Measurements from ENCODE around the gene MCOLN1.

The MCOLN1 gene

GRCh38 chr19:7524992-7525739 is 2.7 kb downstream of the MCOLN1 start (continued):
- no peak for TF ChIP-seq POU6F1 (CRISPR knock-in tag; IDR thresholded peaks at IDR 0.05; ENCODE audit: borderline replicate concordance, low read depth)
- no peak for TF ChIP-seq SNAI2 (CRISPR knock-in tag; IDR thresholded peaks at IDR 0.05)
- no peak for TF ChIP-seq ZNF70 (CRISPR knock-in tag; IDR thresholded peaks at IDR 0.05)
- TF ChIP-seq TOX (CRISPR knock-in tag; IDR thresholded peaks at IDR 0.05; ENCODE audit: borderline replicate concordance), result no peak
- TF ChIP-seq ZNF8 (CRISPR knock-in tag; IDR thresholded peaks at IDR 0.05), result no peak

- TF ChIP-seq ZFP30 (CRISPR knock-in tag; IDR thresholded peaks at IDR 0.05) (no peak), BACH2 (CRISPR knock-in tag; IDR thresholded peaks at IDR 0.05; ENCODE audit: borderline replicate concordance) (no peak), RARB (CRISPR knock-in tag; IDR thresholded peaks at IDR 0.05) (no peak), ESRRG (CRISPR knock-in tag; IDR thresholded peaks at IDR 0.05) (no peak), SNAI2 (CRISPR knock-in tag; IDR thresholded peaks at IDR 0.05) (no peak), ZNF565 (CRISPR knock-in tag; conservative IDR thresholded peaks at IDR 0.05; ENCODE audit: low read depth) (no peak)
- no peak for ATAC-seq
Measured at GRCh38 chr19:7526059-7526929, 3.9 kb downstream of the MCOLN1 start.

- TF ChIP-seq ZNF565 (CRISPR knock-in tag; conservative IDR thresholded peaks at IDR 0.05; ENCODE audit: low read depth) (no peak), ZFP30 (CRISPR knock-in tag; IDR thresholded peaks at IDR 0.05) (no peak), TCF4 (CRISPR knock-in tag; IDR thresholded peaks at IDR 0.05; ENCODE audit: borderline replicate concordance) (no peak), POU6F1 (CRISPR knock-in tag; IDR thresholded peaks at IDR 0.05; ENCODE audit: borderline replicate concordance, low read depth) (no peak), SNAI2 (CRISPR knock-in tag; IDR thresholded peaks at IDR 0.05) (no peak)
- no peak for ATAC-seq
Measured at GRCh38 chr19:7527516-7528191, 5.2 kb downstream of the MCOLN1 start.

- TF ChIP-seq RARB (CRISPR knock-in tag; IDR thresholded peaks at IDR 0.05), result no peak
- no peak for TF ChIP-seq CSDC2 (CRISPR knock-in tag; IDR thresholded peaks at IDR 0.05)
- no peak for TF ChIP-seq SNAI2 (CRISPR knock-in tag; IDR thresholded peaks at IDR 0.05)
- TF ChIP-seq CSRNP3 (CRISPR knock-in tag; IDR thresholded peaks at IDR 0.05), result no peak
- TF ChIP-seq PPARA (CRISPR knock-in tag; IDR thresholded peaks at IDR 0.05; ENCODE audit: borderline replicate concordance), result no peak
- no peak for TF ChIP-seq CREB5 (CRISPR knock-in tag; IDR thresholded peaks at IDR 0.05; ENCODE audit: low read depth)
- TF ChIP-seq OSR1 (CRISPR knock-in tag; IDR thresholded peaks at IDR 0.05), result no peak
- no peak for TF ChIP-seq TOX (CRISPR knock-in tag; IDR thresholded peaks at IDR 0.05; ENCODE audit: borderline replicate concordance)
- no peak for TF ChIP-seq POU6F1 (CRISPR knock-in tag; IDR thresholded peaks at IDR 0.05; ENCODE audit: borderline replicate concordance, low read depth)
- TF ChIP-seq PATZ1 (CRISPR knock-in tag; IDR thresholded peaks at IDR 0.05; ENCODE audit: borderline replicate concordance), result no peak
- no peak for TF ChIP-seq ZC3H10 (CRISPR knock-in tag; IDR thresholded peaks at IDR 0.05)
- TF ChIP-seq ZFP3 (CRISPR knock-in tag; IDR thresholded peaks at IDR 0.05), result no peak
- TF ChIP-seq TCF4 (CRISPR knock-in tag; IDR thresholded peaks at IDR 0.05; ENCODE audit: borderline replicate concordance), result no peak
- TF ChIP-seq BACH2 (CRISPR knock-in tag; IDR thresholded peaks at IDR 0.05; ENCODE audit: borderline replicate concordance), result no peak
- no peak for TF ChIP-seq GLIS3 (CRISPR knock-in tag; IDR thresholded peaks at IDR 0.05)
- no peak for TF ChIP-seq ARNTL (CRISPR knock-in tag; IDR thresholded peaks at IDR 0.05; ENCODE audit: borderline replicate concordance, low read depth)
- TF ChIP-seq ISL1 (CRISPR knock-in tag; IDR thresholded peaks at IDR 0.05), result no peak
- TF ChIP-seq ZNF565 (CRISPR knock-in tag; conservative IDR thresholded peaks at IDR 0.05; ENCODE audit: low read depth), result no peak
- no peak for TF ChIP-seq ESRRG (CRISPR knock-in tag; IDR thresholded peaks at IDR 0.05)
- ATAC-seq, result no peak
Measured at GRCh38 chr19:7528192-7528519, 5.7 kb downstream of the MCOLN1 start.
